ENCODE measurements around the gene EVA1A.

DNA sequence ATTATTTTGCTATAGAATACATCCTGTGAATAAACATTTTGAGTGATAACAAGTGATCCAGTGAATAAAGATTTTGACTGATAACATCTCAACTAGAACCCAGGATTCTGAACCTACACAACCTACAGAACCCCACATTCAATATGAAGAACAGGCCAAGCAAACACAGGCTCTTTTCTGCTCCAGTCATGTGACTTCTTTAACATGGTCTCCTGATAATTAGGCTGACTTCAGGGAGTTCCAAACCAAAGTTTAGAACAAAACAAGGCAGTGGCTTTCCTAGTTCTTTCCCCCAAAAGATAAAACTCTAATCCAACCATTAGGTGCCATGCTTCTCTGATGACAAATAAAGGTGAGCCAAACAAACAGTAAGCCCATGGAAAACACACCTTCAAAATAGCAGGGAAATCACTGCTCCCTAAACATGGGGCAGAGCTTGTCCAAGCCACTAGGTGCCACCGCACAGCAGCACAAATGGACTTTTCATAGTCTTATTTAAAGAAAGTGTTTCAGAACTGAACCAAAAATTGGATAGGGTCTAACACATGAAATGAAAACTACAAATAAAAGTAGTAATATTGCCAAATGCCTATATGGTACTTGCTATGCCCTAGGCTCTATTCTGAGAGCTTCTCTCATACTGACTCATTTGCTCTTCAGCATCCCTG, 95.3 kb downstream of the EVA1A start:
- TF ChIP-seq POLR2AphosphoS5 (IDR thresholded peaks at IDR 0.05; ENCODE audit: borderline replicate concordance, low read depth, low read length) (no peak), EZH2 (IDR thresholded peaks at IDR 0.05) (no peak), FOXP2 (optimal IDR thresholded peaks at IDR 0.05; ENCODE audit: control extremely low read depth, extremely low read length, insufficient read depth) (no peak)

All from SK-N-MC (cell line).